Adrenal gland (tissue), 12 donors: ENCODE measurements around the gene DEPP1. TPM values are rescaled to one million over a fixed set of nuclear protein-coding genes. Genes with fewer than 3 reads are reported as not detected.

Experiments used
- DNase-seq, 7 donors: peaks; one replicate each; pipeline ENCODE4 v3.0.0-alpha.2; 2019 to 2020
- H3K27ac ChIP-seq, 5 donors: fragments of 200-600 bp; sonication (generic) in 4 of 5; 1 replicate in 3 of 5; 2 replicates in 2 of 5; pipeline versions ENCODE4 v1.5.1 to v1.8.0; 2016 to 2020; ENCODE audit warnings: mild to moderate bottlenecking in 1 of 5
- H3K27me3 ChIP-seq: fragments of 200-600 bp; 2 replicates; pipeline ENCODE4 v1.8.0; 2021
- H3K36me3 ChIP-seq, 2 donors: fragments of 200-600 bp; replicated peaks in 1 of 2; 1 replicate in 1 of 2; 2 replicates in 1 of 2; pipeline versions ENCODE4 v1.5.1 to v1.8.0; 2018 to 2022
- H3K4me1 ChIP-seq, 2 donors: fragments of 200-600 bp; replicated peaks in 1 of 2; 1 replicate in 1 of 2; 2 replicates in 1 of 2; pipeline versions ENCODE4 v1.5.1 to v1.8.0; 2018 to 2021
- H3K4me3 ChIP-seq, 4 donors: fragments of 200-600 bp; sonication (generic) in 3 of 4; one replicate each; pipeline ENCODE4 v1.5.1; 2016 to 2018
- H3K9me3 ChIP-seq, 3 donors: fragments of 200-600 bp; sonication (generic) in 1 of 3; replicated peaks in 1 of 3; 1 replicate in 2 of 3; 2 replicates in 1 of 3; pipeline versions ENCODE4 v1.5.1 to v1.8.0; 2016 to 2021
- CTCF ChIP-seq, 6 experiments: fragments of 450-650 bp in 4 of 6; fragments of 200-600 bp in 2 of 6; sonication (generic) in 1 of 6; IDR thresholded peaks; 1 replicate in 5 of 6; 2 replicates in 1 of 6; pipeline versions ENCODE4 v1.5.1 to v1.8.0; 2016 to 2021; ENCODE audit warnings: antibody characterized with exemption in 6 of 6, mild to moderate bottlenecking in 2 of 6, moderate library complexity in 1 of 6
- POLR2A ChIP-seq, 2 donors: fragments of 450-650 bp; IDR thresholded peaks; one replicate each; pipeline ENCODE4 v1.6.1; 2017; ENCODE audit warnings: antibody characterized with exemption in 2 of 2, mild to moderate bottlenecking in 2 of 2, moderate library complexity in 1 of 2
- WGBS, 4 donors: extraction: QIAGEN DNeasy Blood & Tissue Kit in 2 of 4; methylation state at CpG; one replicate each; pipeline versions ENCODE4 v1.1.5 to v1.1.7; 2013 to 2017; 5-methylcytosine and 5-hydroxymethylcytosine counted together
- intact Hi-C, 2 donors: fragments of 100-400 bp; cut with DNase I; formaldehyde crosslinking; loops; one replicate each; pipeline versions ENCODE4 v1.14.1 to v1.15.0; 2022 to 2023
- polyA plus RNA-seq, 3 donors: library from polyadenylated mRNA; stranded (reverse); fragments of 200-250 nt in 2 of 3; fragments of 350-450 nt in 1 of 3; fragmentation: Illumina TruSeq in 1 of 3; extraction: RNeasy Lipid Tissue Mini Kit (QIAGEN cat#74804) in 1 of 3; gene quantifications; one replicate each; pipeline ENCODE4 v1.2.3, GENCODE V29; 2013 to 2014
- total RNA-seq, 9 donors: library from RNA; depleted of rRNA in 4 of 9; stranded (reverse); fragments of >200 nt in 4 of 9; fragments of 120-200 nt in 1 of 9; fragmentation: NEBNext Ultra II Directional in 1 of 9; extraction: Animal tissue kit (Norgen Biotek cat#: 25700) in 1 of 9; gene quantifications; one replicate each; pipeline versions ENCODE4 v1.1.0 to v1.2.4, GENCODE V29; 2013 to 2023
- donor health status: healthy with polysubstance abuse.
- donor health status: Bipolar disorder and iron deficiency.
- donor health status: DM: yes; HTN: yes; CAD: no.
- donor health status: DM: no; HTN: no; CAD: no.
- donor health status: DM: no; HTN: no; CAD: no.
- donor health status: DM: yes; HTN: yes; CAD: no.

Gene DEPP1
- total and polyA plus RNA-seq, 12 donors: 7.4 to 179 (median 53.9) TPM

GRCh38 chr10:44974628-44975430 is 3.8 kb downstream of the DEPP1 start:
- TF ChIP-seq POLR2A (IDR thresholded peaks at IDR 0.05) (peak; percentile 34 to 43), CTCF (IDR thresholded peaks at IDR 0.05) (peak; percentile 56 to 99 (median 88))
- Histone ChIP-seq H3K27ac (peak overlapping the region in 4 of 5 donors; percentile 1 to 73 (median 72)), H3K9me3 (no peaks in the 10 kb centered on the region), H3K36me3 (peaks cover 0 to 30% of the 10 kb centered on the region in 2 donors), H3K4me1 (peaks cover 34 to 54% of the 10 kb centered on the region in 2 donors), H3K27me3 (no peaks in the 10 kb centered on the region), H3K4me3 (peak overlapping the region in 2 of 4 donors; percentile 26 to 41)
- 2 to 6% (median 5%) methylated on average over 18 to 46 of the region's 46 CpGs for WGBS, 4 donors
- peak in 6 of 7 donors; percentile 70 to 85 (median 75) for DNase-seq
- intact Hi-C loops: loop anchor here (2.0 to 5.0 kb wide), 2 partner anchors 40 to 43 kb away; no protein-coding TSS in a partner anchor

DNA sequence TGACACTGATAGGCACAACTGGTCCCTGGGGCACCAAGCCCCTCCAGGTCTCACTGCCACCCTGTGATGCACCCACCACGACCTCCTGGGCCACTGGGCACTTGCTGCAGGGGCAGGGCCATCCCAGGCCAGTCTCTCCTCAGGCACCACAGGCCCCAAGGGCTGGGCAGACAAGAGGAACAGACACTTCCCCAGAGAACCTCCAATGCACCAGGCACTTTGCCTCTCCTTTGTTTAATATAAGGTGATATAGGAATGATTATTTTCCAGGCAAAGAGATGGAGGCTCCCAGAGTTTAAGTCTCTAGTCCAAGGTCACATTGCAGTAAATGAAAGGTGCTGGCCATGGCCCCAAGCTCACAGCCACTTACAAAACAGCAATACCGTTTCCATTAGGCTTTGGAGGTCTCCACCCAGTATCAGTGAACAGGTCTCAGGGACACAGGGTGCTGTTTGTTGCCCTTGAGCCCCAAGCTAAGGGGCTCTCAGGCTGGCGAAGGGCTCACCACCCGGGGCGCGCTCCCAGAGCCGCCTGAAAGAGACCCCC is 4.5 kb downstream of the DEPP1 start:
- Histone ChIP-seq H3K9me3 (no peaks in the 10 kb centered on the region), H3K27me3 (no peaks in the 10 kb centered on the region), H3K27ac (peak overlapping the region in 3 of 5 donors; percentile 71 to 73 (median 72)), H3K4me1 (peaks cover 34 to 47% of the 10 kb centered on the region in 2 donors), H3K4me3 (peak overlapping the region in 2 of 4 donors; percentile 26 to 41), H3K36me3 (peaks cover 0 to 30% of the 10 kb centered on the region in 2 donors)
- intact Hi-C loops: loop anchor here (2.0 to 5.0 kb wide), 2 partner anchors 39 to 42 kb away; no protein-coding TSS in a partner anchor
- no peak for DNase-seq
- no peak for TF ChIP-seq POLR2A (IDR thresholded peaks at IDR 0.05)
- 22 to 53% (median 36%) methylated on average over 5 to 7 of the region's 7 CpGs for WGBS, 4 donors

DNA sequence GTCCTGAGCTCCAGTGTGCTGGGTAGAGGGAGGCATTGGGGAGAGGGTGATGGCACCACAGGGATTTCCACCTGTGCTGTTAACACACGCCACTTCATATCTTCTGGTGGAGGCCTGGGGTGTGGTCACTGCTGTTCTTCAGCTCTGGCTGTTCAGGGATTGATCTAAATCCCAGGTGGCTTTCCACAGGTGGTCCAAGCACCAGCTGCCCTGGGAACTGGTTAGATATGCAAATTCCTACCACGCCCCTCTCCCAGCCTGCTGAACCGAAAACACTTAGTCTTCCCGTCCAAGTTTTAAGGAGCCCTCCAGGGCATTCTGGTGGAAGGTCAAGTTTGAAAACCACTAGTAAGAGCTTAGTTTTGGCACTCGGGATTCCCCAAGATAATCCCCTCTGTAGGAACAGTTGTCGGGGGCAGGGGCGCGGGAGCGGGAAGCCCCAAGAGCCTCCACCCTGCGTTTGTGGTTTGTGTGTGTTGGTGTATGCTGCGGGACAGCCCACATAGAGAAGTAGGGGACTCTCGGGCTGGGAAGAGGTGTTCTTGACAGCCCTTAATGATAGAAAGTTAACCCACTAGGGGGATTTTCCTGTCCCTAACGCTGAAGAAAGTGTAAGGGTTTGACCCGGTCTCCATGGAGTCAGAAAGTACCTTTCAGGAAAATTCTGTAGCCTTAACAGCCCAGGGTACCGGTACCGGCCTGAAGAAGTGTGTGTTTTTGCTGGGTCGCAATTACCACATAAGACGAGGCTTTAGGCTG is 5.1 kb downstream of the DEPP1 start:
- H3K27me3 ChIP-seq: no peaks in the 10 kb centered on the region
- DNase-seq: peak in 1 of 7 donors; percentile 19
- intact Hi-C loops: loop anchor here (2.0 to 5.0 kb wide), 2 partner anchors 39 to 41 kb away; no protein-coding TSS in a partner anchor
- H3K9me3 ChIP-seq: no peaks in the 10 kb centered on the region
- 72 to 82% (median 81%) methylated on average over 15 to 18 of the region's 18 CpGs for WGBS, 4 donors
- peaks cover 0 to 30% of the 10 kb centered on the region in 2 donors for H3K36me3 ChIP-seq
- TF ChIP-seq POLR2A (IDR thresholded peaks at IDR 0.05) (no peak), CTCF (IDR thresholded peaks at IDR 0.05) (no peak)
- H3K27ac ChIP-seq: peak overlapping the region in 2 of 5 donors; percentile 71 to 73
- peaks cover 29 to 48% of the 10 kb centered on the region in 2 donors for H3K4me1 ChIP-seq
- no peak overlapping the region for H3K4me3 ChIP-seq

GRCh38 chr10:44972874-44973306 is 5.7 kb downstream of the DEPP1 start:
- no peaks in the 10 kb centered on the region for H3K9me3 ChIP-seq
- TF ChIP-seq CTCF (IDR thresholded peaks at IDR 0.05) (no peak), POLR2A (IDR thresholded peaks at IDR 0.05) (no peak)
- H3K27me3 ChIP-seq: no peaks in the 10 kb centered on the region
- H3K4me3 ChIP-seq: no peak overlapping the region
- no peak for DNase-seq
- no peak overlapping the region for H3K27ac ChIP-seq
- H3K36me3 ChIP-seq: peaks cover 0 to 29% of the 10 kb centered on the region in 2 donors
- WGBS, 4 donors: 85 to 94% (median 87%) methylated on average over 2 to 6 of the region's 6 CpGs
- intact Hi-C loops: loop anchor here in 1 of 2 donors (5.0 kb wide), 1 partner anchor 41 kb away; no protein-coding TSS in a partner anchor
- peaks cover 23 to 49% of the 10 kb centered on the region in 2 donors for H3K4me1 ChIP-seq
